ENCODE data around the gene DMXL2.

GRCh38 chr15:51503003-51503402 is 119.6 kb downstream of the DMXL2 start:
- TF ChIP-seq POLR2A (IDR thresholded peaks at IDR 0.05) = no peak
- no peak for TF ChIP-seq CTCF (IDR thresholded peaks at IDR 0.05)
